Stimulated activated CD8-positive, alpha-beta memory T cell treated with anti-CD3 and anti-CD28 coated beads, Interleukin-15, amount 100 ng/mL, for 48 hours (primary cell): ENCODE results near the gene SUPT3H.

Experiments used
- DNase-seq, 2 donors: peaks; one replicate each; pipeline ENCODE4 v3.0.0-alpha.2; 2020; ENCODE audit warnings: low read depth in 2 of 2

The SUPT3H gene

DNA sequence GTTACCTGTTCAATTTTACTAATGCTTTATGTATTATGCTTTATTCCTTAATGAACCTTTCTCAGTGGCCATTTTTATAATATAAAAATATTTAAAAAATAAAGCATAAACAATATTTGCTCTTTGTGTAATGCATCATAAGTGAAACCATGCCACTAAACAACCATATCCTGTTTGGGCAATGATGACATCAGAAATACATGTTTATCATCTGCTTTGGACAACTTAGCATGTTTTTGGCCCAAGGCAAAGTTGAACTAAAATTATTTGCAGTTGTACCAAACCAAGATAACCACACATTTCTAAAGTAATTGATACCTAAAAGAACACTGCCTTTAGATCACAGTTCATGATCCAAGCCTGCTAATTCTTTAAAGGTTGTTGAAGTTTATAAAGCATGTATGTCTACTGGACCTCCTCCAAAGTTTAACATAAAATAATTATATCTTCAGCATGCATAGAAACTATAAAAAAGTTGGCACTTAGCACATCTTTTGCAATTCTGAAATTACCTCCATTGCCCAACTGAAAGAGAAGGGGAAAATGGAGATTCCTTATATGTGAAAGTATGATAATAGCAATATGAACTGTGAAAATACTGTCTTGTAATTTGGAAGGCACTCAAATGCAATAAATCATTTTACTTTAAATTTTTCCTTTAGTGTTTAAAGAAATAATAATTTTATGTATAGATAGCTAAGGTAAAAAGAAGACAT lies 375.2 kb downstream of the SUPT3H start:
- DNase-seq, result no peak

DNA sequence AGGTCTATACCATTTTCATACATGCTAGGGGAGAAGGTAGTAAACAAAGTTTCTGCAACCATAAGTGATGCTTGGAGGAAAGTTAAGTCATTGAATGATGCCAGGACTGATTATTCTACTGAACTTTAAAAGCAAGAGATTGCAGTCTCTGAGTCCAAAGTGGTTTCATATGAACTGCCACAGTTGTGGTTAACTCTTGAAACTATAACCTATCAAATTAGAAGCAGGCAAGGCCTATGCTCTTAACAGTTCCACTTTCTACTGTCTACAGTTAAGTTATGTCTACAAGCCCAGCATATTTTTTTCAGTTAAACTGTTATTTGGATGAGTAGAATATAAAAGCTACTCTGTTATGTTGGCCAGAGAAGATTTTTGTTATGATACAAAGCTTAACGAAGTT lies 376.1 kb downstream of the SUPT3H start:
- no peak for DNase-seq

DNA sequence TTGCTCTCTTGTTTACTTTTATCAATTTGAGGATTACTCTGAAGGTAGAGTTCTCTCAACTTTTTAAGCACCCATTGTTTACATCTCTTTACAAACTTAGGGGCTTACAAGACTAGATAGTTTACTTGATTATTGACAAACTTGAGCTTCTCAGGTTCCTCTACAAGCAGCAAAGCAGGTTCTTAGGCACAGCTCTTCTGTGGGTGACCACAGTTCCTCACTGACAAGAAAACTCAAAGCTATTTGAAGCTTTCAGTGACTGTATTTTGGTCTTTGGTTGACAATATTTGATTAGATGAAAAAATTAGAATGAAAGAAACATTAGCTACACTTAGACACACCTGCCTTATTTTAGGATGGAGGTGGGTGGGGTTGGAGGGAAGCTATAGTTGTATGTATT lies 376.9 kb downstream of the SUPT3H start:
- DNase-seq, result no peak

DNA sequence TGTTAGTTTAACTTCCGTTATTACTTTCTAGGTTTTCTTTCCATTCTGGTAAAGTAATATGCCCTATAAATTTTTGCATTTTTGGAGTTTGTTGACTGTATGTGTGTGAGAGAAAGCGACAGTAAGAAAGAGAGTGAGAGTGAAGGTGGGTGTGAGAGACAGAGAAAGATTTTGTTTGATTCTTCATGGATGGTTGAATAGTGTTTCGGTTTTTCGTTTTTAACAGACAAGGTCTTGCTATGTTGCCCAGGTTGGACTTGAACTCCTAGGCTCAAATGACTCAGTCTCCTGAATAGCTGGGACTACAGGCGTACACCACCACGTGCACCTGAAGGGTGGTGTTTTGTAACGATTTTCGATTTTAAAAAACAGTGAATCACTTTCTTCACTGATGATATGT lies 378.7 kb downstream of the SUPT3H start:
- DNase-seq, result no peak

DNA sequence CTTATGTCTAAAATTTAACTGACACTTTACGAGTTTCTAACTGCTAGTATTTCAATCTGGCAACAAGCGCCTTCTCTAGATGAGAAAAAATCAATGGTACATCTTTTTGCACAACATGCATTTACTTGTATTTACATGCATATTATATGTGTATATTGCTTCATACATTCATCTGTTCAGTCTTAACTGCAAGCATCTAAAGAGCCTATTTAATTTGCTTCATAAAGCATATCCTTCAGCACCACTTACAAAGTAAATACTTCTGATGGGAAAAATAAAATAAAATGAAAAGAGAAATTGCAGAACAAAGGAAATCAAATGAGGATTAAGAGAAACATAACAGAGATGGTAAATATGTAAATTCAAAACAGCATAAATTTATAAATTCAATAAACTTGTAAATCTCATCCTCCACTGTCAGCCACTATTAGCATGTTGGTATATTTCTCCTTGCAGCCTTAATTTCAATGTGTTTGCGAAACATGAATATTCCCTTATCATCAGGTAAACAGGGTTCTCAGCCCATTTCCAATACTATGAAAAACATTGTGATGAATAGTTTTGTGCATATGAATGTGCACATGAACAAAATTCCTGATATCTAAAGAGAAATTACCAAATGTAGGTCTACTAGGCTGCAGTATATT lies 382.1 kb downstream of the SUPT3H start:
- no peak for DNase-seq

DNA sequence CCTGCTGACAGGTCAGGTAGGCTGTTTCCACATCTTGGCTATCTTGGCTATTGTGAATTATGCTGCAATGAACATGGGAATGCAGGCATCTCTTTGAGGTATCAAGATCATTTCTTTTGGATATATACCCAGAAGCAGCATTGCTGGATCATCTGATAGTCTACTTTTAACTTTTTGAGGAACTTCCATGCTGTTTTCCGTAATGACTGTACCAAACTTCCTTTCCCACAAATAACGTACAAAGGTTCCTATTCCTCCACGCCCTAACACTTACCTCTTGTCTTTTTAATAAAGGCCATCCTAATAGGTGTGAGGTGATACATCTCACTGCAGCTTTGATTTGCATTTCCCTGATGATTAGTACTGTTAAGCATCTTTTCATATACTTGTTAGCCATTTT lies 388.3 kb downstream of the SUPT3H start:
- no peak for DNase-seq

DNA sequence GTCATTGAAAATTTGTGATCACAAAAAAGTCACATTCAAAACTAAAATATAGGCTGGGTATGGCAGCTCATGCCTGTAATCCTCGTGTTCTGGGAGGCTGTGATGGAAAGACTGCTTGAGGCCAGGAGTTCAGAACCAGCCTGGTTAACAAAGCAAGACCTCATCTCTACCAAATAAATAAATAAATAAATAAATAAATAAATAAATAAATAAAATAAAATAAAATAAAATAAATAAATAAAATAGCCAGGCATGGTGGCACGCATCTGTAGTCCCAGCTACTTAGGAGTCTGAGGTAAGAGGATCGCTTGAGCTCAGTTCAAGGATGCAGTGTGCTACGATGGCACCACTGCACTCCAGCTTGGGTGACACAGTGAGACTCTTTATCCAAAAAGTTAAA lies 392.7 kb downstream of the SUPT3H start:
- DNase-seq, result no peak

DNA sequence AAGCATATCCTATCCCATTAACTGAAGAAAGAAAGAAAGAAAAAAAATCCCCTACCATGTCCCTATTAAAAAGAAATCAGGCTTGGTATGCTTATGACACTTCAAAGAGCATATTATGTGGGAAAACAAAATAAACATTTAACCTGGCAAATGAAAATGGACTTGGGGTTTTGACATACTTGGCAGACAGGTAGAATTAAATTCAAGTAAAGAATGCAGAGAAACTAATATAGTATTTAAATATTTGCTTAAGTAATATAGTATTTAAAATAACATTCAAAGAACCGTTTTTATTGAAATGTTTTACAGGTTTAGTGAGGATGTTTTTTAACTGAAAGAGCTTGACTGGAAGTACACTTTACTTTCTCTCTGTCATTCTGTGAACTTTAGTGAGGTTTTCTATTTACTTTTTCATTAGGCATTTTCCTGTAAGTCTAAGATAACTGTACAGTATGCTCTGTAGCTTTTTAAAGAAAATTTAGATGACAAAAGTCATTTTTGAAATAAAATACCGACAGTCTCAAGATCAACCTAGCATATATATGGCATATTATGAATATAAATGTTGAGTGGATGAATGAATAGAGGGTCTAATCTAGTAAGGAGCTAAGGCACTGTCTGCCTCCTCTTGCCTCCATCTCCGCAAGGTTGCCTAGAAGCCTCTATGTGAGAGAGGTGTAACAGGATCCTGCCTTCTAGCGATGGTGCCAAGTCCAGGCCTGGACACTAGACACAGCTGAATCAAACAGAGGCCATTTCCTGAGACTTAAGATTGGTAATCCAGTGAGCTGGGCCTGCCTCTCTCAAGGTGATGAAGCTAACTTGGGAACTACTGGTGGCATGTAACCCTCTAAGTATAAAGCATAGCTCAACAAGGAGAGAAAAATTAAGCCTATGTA lies 394.0 kb downstream of the SUPT3H start:
- DNase-seq, result no peak

DNA sequence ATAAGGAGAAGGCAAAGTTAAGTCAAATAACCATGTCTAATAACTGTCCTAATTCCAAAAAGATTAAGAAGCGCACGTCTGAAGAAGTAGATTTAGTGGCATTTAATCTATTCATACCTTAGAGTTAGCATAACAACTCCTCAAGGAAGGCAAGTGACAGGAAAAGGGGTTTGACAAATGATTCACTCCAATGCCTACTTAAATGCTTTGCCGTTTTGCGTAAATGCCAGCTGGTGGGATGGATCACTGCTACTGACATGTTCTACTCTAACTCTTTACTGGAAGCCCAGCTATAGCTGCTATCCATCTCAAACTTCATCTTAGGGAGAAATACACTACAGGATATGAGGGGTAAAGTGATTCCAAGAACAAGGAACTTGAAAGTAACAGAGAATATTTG lies 396.9 kb downstream of the SUPT3H start:
- DNase-seq, result no peak

DNA sequence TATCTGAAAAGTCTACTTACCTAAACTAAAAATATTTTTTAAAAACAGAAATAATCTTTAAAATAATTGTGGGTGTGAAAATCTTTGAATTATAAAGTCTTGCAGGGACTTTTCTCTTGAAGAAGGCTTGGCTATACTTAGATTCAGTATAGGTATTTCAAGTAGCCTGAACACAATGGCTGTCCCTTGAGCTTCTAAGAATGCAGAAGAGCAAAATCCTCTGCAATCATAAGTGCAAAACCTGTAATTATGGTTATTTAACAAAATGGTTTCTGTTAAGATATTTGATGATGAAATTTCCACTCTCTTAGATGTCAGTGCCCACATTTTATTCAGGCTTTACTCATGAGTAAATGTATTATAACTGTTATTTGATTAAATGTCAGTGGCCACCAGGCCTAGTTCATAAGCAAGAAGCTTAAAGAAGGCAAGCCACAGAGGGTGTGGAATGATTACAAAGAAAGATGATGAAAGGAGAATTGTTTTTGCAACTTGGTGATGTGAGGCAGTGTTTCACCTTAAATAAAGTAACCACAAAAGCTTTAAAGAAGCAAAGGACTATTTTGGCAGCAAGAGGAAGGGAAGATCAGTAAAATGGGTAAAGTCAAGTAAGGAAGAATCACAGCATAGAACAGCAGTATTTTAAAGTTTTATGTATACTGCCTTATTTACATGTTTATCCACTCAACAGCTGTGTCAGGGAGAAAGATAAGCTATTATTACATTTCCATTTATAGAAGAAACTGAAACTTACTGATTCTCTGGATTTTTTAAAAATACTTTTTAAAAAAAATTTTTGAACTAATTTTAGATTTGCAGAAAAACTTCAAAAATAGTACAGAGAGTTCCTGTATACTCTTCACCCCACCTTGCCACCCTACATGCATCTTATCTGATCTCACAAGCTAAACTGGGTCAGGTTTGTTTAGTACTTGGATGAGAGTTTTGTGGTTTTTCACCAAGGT lies 400.8 kb downstream of the SUPT3H start:
- no peak for DNase-seq

DNA sequence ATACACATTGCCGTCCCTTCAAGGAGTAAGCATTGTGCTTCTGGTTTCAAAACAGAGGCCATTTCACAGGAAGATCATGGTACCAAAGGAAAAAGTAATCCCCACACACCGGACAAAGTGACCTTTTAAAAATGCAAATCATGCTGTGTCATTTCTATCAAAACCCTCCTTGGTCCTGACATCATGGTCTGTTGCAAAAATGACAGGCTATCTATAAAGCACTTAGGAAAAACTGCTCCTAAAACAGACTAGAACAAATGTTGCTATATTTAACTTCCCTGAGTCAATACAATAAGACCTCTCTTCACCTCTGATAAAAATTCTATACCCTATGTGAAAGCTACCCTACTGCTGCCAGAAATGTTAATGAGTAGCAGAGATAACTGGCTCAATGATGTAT lies 403.2 kb downstream of the SUPT3H start:
- no peak for DNase-seq

DNA sequence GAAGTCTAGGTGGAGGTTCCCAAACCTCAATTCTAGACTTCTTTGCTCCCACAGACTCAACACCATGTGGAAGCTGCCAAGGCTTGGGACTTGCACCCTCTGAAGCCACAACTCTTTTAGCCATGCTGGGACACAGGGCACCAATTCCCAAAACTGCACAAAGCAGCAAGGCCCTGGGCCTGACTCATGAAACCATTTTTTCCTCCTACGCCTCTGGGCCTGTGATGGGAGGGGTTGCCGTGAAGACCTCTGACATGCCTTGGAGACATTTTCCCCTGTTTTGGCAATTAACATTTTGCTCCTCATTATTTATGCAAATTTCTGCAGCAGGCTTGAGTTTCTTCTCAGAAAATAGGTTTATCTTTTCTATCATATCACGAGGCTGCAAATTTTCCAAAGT lies 405.0 kb downstream of the SUPT3H start:
- DNase-seq, result no peak

DNA sequence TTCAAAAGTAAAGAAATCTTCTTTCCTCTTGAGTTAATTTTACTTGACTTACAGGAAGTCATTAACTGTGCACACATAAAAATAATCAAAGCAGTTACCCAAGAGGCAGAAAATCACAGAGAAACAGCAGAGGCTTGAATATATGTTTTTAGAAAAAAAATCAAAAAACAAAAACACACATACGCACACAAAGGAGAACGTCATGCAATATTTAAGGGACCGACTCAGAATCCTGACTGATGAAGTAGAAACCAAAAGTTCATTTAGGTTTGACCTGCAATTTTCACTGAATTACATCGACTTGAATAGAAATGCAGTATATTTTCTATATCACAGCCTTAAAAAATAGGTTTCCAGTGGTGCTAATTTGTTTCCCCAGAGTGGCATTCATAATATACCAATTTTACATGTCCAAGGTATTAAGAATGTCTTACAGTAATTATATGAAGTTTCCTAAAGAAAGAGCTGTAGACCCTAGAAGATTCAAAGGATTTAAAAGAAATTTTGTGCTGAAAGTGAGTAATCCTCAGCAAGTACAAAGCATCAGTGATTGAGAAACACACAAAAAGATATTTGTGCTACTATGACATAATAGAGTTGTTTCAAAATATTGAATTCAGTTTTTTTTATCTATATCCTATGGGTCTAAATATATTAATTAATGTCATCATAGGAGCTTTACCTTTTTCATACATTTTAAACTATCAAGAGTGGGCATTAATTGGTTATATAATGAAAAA lies 408.1 kb downstream of the SUPT3H start:
- no peak for DNase-seq

DNA sequence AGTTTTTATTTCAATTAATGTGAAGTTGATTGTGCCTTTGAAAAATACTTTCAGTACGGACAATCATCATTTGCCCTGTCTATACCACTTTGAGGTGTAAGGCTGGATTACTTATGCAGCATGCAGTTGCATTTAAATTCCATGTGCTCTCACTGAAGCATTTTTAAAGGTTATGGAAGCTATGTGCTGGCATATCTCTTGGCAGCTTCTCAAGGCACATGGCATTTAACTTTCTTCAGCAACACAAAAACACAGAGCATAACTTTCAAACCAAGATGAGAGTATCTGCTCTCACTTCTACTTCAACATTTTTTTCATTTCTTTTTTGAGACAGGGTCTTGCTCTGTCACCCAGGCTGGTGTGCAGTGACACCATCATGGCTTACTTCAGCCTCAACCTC lies 410.3 kb downstream of the SUPT3H start:
- no peak for DNase-seq

DNA sequence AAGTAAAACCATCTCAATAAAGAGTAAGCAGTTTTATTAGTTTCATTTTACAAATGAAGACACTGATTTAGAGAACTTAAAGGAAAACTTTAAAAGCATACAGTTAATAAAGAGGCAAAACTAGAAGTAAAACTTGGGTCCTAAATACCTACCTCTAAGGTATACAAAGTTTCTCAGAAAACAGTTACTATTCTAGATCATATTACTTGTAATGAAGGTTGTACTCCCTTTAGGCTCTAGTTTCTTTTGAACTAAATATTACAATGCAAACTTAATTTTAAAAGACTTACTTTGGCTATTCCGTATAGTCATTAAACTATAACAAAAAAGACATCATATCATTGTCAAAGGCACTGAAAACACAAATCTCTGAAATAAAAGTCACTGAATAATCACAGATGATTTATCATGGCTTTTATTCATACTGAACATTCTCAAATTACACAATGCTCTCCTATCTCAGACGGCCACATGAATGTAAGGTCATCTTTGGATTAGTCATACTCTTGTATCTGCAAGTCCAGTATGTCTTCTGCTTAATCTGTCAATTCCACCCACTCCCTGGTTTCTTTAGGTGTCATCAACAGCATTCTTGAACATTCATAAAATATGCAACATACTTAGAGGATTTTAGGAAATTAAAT lies 411.2 kb downstream of the SUPT3H start:
- DNase-seq, result no peak

DNA sequence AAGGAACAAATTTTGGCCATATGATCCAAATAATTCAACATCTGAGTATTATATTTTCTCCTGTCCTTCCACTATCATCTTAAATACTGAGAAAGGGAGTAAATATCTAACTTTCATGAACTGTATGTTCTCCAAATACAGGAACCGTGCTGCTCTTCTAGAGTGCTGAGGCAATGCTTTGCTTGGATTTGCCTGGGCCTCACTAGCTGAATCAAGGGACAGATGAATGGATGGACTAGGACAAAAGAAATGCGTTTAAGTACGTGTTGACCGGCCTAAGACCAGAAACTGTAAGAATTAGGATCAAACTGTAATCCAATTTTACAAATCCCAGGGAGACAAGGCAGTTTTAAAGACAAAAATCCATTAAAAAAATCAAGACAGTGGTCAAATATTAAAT lies 412.0 kb downstream of the SUPT3H start:
- no peak for DNase-seq

DNA sequence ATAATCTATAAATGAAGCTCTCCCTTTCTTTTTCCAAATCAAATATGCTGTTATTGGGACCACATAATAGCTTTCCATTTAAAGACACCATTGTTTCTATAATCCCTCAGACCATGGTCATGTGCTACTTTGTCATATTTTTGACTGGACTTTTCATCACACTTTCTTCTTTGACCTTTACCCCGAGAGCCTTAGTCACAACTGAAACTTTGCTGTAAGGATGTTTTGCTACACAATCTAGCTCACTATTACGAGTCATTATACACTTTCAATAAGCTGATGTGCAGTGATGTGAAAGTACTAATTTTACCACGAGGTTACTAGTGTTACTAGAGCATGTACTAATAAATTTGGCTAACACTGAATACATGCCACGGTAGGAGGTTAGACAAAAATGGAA lies 416.8 kb downstream of the SUPT3H start:
- DNase-seq, result no peak

DNA sequence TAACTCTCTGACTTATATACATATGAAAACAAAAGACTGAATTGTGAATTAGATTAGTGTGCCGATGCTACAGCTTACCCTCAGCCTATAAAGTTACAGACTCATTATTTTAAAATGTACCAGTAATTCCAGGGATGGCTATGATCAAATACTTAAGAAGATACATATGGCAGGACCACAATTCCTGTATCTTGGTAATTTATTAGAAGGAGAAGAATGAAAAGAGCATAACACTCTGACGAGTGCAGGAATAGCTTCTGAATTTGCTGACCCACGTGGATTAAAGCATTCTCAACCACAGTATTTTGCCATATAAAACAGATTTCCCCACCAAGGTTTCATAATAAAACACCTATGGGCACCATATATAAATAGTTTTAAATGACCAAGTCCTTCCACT lies 418.1 kb downstream of the SUPT3H start:
- DNase-seq, result no peak

DNA sequence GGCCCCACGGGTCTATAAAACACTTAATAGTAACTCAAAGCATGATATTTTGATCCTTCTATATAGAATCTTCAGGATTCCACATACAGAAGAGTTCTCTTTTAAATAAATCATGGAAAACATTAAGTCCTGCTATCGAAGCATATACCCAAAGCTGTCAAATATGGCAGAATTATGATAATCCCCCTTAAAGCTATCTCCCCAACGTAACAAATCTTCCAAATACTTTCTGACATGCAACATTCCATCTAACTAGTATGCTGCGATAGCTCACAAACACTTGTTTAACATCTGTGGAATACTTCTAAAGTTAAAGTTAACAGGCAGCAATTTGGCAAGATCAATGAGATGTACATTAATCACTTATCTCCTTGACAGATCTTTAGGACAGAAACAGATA lies 420.6 kb downstream of the SUPT3H start:
- no peak for DNase-seq

DNA sequence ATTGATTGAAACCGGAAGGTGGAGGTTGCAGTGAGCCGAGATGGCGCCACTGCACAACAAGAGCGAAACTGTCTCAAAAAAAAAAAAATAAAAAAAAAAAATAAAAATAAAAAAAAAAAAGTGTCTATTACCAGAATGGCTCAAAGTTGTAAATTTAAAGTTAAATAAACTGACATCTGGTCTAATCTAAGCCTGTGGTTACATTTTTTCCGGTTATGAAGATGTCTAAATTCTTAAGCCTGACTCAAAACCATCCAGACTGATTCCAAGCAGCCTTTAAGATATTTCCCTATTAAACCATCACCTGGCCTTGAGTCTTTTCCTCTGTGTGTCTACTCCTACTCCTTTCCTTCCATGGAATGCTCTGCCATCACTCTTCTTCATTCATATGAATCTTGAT lies 421.3 kb downstream of the SUPT3H start:
- DNase-seq, result no peak
